Measurements from ENCODE around the gene SRSF1.
"Not testable (repeated sequence)": the region's sequence is repeated elsewhere in the genome, so short reads cannot be mapped to it uniquely, and the experiment has no call there.

Gene SRSF1, protein sequence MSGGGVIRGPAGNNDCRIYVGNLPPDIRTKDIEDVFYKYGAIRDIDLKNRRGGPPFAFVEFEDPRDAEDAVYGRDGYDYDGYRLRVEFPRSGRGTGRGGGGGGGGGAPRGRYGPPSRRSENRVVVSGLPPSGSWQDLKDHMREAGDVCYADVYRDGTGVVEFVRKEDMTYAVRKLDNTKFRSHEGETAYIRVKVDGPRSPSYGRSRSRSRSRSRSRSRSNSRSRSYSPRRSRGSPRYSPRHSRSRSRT

DNA sequence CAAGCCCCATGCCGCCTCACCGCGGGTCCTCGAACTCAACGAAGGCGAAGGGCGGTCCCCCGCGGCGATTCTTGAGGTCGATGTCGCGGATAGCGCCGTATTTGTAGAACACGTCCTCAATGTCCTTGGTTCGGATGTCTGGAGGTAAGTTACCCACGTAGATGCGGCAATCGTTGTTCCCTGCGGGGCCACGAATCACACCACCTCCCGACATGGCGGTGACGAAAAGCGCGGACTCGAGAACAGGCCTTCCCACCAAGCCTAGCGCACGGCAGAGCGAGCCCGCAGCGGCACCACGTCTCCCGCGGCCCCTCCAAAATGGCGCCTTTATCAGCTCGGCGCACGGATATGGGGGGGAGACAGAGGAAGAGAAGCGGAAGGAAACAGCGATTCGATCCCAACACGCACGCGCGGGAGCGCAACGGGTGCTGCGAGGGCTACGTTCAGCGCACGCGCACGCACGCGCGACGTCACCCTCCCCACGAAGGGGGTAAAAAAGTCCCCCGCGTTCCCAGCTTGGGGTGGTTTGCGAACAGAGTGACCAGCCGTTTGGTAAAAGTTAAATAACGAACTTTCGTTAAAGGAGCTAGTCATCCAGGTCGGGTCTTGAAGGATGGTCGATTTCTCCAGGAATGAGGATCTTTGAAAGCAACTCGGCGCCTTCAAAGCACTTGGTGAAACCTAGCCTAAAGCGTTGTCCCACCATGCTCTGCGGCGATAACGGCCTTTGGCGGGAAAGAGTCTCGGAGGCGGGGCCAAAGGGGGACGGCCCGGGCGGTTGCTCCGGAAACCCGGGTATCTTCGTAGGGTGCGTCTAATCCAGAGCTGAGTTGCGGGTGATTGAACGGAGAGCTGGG is at the start of gene SRSF1:
SRSF1 (minus strand) TSS at position 323 of the 857 bp plus-strand sequence; CDS start at position 214, 109 bp downstream.
- peak; percentile 70 for FAIRE-seq

DNA sequence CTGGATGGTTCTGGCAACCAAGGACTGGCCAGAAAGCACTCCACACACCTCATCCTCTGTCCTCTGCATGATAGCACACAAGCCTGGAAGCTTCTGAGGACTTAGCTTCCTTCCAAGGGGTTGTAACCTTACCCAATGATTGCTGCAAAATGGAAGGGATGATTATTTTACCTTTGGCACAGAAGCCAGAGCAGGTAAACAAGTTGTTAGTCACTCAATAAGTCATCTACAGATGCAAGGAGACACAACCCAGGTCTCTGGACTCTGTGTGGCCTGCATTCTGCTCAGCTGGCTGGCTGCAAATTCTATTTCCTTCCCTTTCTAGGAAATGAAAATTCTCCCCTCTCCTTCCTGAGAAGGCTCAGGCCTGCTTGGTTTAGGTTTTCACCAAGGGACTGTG is 49.4 kb upstream of the SRSF1 start:
- no peak for FAIRE-seq

DNA sequence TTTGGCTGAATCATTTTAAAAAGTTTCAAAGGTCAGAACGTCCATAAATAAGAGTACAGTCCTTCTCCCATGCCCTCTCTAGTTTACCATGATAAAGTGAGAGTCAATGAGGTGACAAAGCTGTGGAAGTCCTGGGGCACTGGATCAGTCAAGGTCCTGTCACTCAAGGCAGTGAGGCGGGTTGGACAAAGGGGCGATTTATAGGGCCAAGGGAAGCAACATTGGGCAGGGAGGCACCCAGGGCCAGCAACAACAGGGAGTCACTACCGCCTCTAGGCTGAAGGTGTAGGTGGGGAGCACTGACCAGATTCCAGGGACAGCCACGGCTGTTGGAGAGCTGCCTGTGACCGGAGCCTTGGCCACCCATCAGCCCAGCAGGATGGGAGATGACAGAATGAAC is 47.6 kb upstream of the SRSF1 start:
- no peak for FAIRE-seq

DNA sequence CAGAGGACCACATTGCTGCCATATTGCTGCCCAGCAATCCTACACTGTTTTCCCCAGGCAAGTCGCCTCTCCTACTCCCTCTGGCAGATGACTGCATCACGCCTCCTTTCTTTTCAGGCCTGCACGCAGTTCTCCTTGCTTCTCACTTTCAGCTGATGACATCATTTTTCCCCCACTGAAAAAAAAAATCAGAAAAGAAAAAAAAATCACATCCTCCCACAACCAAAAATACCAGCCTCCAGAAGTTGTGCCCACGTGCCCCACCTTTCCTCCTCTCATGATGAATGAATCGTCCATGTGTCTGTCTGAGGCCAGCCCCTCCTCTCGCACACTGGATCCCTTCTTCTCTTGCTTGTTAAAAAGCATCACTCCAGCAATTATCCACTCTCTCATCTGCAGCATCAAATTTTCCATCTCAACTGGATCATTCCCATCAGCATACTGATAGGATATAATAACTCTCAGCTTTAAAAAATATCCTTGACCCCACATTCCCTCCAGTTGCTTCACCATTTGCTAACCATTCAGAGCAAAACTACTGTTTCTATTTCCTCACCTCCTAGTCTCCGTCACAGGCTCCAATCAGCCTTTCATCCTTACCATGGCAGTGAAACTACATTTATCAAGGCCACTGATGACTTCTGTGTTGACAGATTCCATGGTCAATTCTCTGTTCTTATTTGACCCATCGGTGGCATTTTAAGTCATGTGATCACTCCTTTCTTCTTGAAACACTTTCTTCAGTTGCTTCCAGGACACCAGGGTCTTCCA is 46.1 kb upstream of the SRSF1 start:
- no peak for FAIRE-seq

DNA sequence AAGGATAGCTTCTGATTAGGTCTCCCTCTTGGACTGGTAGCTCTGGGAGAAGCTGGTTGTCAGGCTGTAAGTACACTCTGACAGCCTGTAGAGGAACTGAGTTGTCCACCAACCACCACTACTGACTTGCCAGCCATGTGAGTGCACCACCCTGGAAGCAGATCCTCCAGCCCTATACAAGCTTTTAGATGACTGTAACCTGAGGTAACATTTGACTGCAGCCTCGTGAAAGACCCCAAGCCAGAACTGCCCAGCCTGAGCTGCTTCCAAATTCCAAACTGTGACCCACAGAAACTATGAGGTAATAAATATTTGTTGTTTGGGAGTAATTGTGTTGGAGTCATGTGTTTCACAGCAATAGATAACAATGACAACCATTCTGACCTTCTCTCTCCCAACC is 45.4 kb upstream of the SRSF1 start:
- FAIRE-seq: no peak

DNA sequence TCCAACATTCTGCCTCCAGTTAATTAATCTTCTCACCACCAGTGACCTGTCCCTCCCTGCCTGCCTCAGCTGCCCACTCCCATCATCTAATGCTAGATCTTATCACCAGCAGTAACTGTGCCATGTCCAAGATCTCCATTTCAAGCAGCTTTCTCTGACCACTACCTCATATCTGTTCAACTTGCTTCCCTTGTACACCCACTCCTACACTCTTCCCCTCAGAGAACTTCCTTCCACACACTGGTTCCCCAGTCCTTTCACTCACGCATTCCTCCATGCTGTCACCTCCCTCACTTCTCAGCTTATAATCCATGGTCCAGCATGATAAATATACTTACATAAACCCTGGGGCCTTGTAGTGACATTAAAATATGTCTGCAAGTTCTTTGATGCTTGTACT is 44.4 kb upstream of the SRSF1 start:
- FAIRE-seq: no peak

DNA sequence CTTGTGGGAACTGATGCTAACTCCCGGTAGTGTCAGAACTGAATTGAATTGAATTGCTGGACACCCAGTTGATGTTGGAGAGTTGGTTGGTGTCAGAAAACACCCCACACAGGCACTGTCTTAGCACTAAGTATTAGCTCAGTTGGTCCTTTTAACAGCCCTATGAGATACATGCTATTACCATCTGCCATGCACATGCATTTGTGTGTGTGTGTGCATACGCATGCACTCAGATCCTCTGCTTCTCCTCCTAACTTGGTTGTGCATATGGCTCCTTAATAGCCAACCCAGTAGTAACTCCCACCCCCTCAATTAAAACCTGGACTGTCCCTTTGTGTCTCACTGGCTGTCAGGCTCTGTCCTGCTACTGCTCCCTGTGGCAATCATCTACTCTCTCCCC is 43.9 kb upstream of the SRSF1 start:
- FAIRE-seq: no peak

DNA sequence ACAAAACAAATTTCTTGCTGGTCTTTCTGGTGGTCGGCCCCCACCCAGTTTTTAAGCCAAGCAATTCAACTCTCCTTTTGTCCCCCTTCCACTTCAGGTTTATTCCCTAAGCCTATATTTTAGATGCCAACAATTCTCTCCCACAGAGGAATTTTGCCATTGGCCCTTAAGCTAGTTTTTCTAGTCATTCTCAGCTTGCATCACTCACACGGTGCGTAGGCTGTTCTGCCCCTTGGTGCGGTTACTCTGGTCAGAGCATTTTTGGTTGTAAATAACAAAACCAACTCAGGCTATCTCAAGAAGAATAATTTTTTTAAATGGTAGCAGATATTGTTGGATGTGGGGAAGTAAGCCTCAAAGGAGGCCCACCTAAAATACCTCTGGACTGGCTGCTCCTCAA is 42.5 kb upstream of the SRSF1 start:
- FAIRE-seq: no peak

DNA sequence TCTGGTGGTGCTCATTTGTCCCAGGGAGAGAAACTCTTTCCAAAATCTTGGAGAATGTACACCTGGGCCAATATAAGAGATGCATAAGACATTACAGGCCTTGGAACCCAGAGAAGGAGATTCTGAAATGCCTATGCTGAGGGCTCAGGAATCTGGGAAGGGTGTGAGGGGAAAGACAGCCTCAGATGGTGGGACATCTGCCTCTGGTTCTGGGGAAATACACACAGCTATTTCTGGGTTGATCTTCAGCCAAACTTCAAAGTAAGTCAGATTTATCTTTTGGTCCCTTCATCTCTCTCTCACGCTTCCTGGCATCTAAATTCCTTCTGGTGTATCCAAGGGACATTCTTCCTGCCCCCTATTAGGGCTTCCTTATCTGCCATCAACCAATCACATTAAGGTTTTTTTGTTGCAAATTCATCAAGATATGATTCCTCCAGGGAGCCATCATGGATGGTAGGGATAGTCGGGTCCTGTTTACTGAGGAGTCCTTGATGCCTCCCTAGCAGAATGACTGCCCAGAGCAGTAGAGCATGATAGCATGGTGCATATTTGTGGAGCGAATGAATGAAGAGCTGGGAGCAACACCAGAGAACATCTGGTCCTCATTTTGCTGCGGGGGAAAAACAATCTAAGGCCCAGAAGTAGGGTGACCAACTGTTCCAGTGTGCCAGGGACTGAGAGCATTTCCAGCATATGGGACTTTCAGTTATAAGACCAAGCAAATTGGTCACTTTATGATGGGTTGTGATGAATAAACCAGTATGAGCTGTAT is 40.5 kb upstream of the SRSF1 start:
- no peak for FAIRE-seq

DNA sequence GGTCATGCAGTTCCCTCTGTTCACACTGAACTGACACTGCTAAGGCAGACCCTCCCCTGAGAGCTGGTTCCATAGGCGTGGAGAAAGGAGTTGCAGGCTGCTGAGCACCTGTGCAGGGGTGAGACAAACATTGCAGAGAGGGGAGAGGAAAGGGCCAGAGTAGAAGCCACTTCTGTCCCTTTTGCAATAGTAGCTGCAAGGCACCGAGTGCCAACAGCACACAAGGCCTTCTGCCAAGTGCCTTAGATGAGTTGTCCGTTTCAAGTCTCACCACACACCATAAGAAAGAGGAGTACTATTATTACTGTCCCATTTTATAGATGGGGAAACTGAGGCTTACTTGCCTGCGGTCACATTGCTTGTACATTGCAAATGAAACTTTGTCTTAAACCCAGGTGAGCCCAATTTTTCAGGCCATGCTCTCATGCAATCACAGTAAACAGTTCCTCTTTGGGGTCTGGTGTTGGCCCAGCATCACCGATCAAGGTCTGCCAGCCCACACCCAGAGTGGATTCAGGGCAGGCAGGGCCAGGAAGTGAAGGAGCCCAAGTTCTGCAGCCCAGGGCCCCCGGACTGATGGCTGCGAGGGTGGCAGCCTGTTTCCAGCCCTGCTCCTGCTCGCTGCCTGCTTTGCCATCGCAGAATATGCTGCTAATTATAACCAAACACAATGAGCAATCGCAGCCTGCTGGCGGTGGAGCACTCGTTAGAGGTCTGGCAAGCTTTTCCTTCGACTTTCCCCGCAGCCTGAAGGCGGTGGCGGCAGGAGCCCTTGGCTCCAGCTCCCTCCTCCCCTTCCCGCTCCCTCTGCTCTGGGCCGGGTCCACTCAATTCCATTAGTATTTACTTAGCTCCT is 39.4 kb upstream of the SRSF1 start:
- no peak for FAIRE-seq

DNA sequence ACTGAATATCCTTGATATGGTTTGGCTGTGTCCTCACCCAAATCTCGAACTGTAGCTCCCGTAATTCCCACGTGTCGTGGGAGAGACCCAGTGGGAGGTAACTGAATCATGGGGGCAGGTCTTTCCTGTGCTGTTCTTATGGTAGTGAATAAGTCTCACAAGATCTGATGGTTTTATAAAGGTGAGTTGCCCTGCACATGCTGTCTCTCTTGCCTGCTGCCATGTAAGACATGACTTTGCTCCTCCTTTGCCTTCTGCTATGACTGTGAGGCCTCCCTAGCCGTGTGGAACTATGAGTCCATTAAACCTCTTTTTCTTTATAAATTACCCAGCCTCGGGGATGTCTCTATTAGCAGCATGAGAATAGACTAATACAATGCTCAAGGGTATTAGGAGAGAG is 37.2 kb upstream of the SRSF1 start:
- not testable (repeated sequence) for FAIRE-seq

DNA sequence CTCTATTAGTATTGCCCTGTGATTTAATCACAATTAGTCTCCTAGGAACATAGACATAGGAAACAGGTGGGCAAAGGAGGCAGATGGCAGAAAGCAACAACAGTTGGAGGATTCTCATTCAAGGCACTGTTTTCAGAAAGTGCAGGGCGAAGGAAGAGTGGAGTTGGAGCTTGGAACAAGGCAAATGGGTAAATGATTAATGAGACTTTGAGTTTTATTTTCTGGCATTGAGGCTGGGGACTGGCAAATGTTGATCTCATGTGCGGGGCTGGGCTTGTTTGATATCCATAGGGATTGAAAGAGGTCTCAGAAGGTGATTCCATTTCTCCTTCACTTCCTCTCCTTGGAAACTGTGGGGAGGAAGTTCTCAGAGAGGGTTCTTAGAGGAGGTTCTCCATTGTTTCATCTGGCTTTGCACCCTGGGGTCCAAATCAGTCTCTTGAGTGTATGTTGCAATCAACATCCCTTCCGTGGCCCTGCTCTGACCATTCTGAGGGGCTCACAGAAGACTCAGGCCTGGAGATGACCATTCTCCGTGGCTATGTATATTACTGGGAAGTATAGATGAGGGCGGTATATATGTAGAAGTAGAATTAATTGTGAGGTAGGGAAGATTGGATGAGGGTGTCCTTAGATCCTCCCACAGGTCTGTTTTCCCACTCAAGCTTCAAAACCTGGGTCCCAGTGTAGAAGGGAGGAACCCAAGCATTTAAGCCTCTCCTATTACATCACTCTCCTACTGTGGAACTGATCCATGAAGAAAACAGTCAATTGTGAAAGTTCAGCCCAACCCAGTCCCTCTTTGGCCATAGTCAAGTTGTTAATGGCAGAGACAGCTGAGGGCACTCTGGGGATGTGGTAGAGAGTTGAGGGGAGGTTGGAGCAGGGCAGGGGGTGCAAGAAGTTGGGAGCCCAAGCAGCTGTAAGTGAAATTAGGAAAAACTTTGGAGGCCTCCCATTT is 36.5 kb upstream of the SRSF1 start:
- no peak for FAIRE-seq

DNA sequence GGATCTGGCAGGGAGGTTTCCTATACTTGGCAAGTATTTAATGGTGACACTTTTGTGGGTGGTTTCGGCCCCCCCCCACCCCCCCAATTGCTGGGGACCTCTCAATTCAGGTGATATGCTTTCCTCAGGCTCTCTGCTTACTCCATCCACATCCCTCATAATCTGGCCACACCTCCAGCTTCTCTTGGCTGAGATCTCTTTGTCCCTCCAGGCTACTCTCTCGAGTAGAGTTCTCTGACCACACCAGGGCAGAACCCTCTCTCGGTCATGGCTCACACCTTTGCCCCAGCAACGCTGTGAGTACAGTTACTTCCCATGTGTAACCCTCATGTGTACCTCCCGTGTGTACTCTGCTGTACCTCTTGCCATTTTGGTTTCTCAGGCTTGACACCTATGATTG is 34.1 kb upstream of the SRSF1 start:
- FAIRE-seq: no peak

DNA sequence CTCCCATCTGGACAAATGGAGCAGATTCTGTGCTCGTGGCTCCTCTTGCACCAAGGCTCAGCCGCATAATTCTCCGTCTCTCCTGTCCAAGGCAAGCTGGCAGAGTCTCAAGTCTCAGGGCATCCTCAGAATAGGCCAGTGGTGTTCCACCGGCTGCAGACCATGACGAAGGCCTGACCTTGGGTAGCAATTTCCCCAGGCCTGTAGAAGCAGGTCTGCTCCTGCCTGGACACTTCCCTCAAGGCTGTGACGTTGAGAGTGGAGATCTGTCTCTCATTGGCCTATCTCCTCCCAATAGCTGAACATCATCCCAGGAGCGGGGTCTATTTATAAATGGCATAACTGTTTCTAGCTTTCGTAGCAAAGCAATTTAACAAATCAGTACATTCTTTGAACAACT is 33.3 kb upstream of the SRSF1 start:
- FAIRE-seq: no peak

DNA sequence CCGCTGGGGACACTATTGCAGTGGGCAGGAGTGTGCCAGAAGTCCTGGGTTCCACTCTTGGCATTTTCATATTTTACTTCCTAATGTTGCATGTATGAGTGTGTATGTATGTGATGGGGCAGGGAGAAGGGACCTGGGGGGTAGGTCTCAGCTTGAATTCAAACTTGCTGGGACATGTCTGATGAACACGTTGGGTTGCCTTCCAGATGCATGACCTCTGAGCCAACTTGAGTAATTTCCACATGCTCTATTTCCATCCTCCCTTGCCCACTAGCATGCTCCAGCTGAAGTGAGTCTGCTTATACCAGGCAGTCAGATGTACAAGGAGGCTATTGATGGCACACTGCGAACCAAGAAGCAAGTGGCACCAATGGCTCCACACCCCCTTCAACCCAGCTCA is 32.9 kb upstream of the SRSF1 start:
- FAIRE-seq: no peak

DNA sequence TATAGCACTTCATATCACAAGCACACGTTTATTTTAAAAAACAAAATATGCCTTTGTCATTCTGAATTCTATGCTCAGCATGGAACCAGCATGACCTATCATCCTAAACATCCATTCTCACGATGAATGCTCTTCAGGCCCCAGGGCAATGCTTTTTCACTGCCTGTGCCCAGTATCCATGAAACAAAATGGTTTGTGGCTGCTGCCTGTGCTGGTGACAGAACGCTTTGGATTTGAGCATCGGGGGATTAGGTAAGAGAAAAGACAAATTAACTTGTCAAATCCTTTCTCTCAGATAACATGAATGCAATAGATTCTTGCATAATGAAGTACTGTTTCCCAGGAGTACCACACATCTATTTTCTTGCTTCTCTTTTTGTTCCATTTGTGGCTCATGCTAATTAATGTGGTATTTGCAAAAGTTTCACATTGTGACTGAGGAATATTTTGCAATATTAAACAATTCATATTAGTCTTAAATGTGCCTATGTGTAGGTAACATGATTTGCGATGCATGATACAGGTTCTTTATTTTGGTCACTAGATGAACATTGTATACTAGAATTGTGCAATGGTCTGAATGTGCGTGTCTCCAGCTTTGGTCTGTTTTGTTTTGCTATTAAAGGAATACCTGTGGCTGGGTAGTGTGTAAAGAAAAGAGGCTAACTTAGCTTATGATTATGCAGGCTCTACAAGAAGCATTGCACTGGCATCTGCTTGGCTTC is 25.8 kb upstream of the SRSF1 start:
- FAIRE-seq: no peak

DNA sequence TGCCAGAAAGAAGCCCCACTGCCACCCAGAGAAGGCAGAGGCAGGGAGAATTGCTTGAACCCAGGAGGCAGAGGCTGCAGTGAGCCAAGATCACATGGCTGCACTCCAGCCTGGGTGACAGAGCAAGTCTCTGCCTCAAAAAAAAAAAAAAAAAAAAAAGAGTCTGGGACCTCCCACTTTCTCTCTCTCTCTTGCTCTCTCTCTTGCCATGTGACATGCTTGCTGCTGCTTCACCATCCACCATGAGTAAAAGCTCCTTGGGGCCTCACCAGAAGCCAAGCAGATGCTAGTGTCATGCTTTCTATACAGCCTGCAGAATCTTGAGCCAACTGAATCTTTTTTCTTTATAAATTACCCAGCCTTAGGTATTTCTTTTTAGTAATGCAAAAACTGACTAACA is 21.5 kb upstream of the SRSF1 start:
- no peak for FAIRE-seq

DNA sequence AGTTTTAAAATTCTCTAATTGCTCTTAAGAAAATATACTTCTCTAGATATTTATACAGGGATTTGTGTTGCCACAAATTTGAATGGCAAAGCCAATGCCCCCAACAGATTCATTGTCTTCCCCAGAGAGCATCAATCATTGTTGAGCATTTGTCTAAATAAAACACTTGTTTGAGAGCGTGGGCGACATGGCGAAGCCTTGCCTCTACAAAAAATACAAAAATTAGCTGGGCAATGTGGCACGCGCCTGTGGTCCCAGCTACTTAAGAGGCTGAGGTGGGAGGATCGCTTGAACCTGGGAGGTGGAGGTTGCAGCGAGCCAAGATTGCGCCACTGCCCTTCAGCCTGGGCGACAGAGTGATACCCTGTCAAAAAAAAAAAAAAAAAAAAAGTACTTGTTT is 13.4 kb upstream of the SRSF1 start:
- no peak for FAIRE-seq

DNA sequence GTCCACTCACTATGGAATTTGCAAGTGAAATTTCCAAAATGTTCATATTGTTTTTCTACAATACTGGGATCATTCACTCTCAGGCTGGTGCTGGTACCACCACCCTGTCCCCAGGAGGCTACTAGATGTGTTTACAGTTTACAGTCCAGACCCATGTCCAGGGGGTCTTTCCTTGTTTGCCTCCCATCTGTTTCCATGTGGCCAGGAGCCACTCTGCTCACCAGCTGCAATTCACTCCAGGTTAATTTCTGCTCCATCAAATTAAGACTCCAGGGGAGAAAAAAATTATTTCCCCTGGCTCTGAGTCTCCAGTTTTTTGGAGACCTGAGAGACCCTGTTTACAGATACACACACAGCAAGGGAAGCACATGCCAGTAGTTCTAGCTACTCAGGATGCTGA is 12.5 kb upstream of the SRSF1 start:
- FAIRE-seq: no peak

DNA sequence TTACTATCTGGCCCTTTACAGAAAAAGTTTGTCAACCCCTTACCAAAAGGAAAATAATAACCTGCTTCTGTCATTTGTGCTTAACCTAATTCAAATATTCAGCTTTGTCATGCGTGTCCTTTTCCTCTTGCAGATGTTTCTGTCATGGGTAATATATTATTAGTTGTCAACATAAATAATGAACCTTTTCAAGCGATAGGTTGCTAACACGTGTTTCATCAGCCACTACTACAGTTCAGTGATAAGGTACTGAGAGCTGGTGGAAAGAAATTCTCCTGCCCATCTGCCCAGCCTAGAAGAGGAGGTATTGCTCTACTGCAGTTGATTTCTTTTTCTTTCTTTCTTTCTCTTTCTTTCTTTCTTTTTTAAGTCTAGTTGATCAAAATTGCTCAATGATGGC is 12.0 kb upstream of the SRSF1 start:
- FAIRE-seq: no peak
